ENCODE data around the gene DNAJC4.

GRCh38 chr11:64264371-64264852 is 34.1 kb downstream of the DNAJC4 start:
- TF ChIP-seq CTCF (IDR thresholded peaks at IDR 0.05) (no peak), POLR2A (IDR thresholded peaks at IDR 0.05) (no peak), EP300 (IDR thresholded peaks at IDR 0.05; ENCODE audit: low read depth) (no peak), POLR2AphosphoS5 (IDR thresholded peaks at IDR 0.05) (no peak)

Data from transverse colon (tissue), 4 donors.